HG02973 (cell line): Measurements from ENCODE around the gene ATP8A1.
"Not testable (repeated sequence)": the region's sequence is repeated elsewhere in the genome, so short reads cannot be mapped to it uniquely, and the experiment has no call there.

ENCODE experiments used
- ATAC-seq: cut with Tn5 transposase; IDR thresholded peaks from one replicate; pipeline ENCODE4 v1.9.1; 2021; ENCODE audit warnings: moderate library complexity; ENCODE audit not compliant: unreplicated experiment

The ATP8A1 gene

DNA sequence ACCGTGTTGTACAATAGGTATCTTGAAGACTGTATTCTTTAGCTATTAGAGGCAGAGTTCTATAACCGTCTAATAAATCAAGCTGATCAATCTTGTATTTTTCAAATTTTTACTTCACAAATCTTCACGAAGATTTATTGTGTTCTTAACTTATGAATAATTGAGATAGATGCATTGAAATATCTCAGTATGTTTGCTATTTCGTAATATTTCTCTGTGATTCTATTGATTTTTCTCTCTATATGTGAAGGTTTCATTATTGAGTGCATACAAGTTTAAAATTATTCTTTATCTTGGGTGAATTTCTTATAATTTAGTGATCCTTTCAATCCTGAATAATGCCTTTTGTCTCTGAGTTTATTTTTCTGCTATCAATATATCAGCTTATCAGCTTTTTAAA is 279.4 kb downstream of the ATP8A1 start:
- no peak for ATAC-seq

- not testable (repeated sequence) for ATAC-seq
Measured at GRCh38 chr4:42372303-42372702, 284.6 kb downstream of the ATP8A1 start.

DNA sequence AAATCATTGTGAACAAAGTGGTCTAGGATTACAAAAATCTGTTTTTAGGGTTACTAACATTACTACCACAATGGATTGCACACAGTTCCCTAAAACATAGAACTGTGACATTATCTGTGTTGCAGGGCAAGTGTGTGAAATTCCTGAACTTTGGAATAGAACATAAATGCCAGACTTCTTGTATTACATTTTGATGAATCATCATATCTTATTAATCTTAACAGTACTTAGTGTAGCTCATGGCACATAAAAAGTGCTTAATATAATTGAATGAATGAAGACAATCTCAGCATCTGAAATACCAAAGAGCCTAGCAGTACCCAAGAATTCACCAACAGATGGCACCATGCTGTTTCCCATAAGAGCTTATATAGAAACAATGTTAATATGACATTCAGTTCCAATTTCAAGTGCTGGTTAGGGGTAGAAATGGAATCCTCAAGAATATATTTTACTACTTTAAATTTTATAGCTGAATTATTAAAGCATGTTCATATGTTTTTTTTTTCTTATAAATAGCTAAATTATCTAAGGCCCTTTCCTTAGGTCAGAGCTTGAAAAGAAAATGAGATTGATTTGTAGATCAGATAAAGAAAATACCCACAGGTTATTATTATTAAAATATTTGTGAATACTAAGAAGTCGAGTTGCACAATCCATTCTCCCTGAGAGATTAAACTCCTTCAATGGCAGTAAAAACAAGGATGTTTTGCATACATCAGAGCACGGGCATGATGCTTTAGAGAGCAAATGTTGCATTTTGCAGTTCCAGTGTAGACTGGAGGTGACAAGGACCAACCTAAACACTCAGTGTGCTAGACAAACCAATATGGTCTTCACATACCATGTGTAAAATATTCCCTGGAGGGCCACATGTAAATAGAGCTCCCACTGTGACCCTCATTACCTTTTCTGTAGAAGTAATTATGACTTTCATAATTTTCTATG is 285.3 kb downstream of the ATP8A1 start:
- no peak for ATAC-seq

DNA sequence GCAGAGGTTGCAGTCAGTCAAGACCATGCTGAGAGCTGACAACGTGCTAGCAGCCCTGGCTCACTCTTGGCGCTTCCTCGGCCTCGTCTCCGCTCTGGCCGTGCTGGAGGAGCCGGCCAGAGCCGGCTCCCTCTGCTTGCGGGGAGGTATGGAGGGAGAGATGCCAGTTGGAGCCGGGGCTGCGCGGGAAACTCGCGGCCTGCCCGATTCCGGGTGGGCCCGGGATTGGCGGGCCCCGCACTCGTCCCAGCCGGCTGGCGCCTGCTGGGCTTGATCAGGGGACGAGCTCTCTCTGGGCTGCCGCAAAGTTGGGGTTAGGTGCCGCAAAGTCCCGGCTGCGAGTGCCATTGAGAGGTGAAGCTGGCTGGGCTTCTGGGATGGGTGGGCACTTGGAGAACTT is 287.4 kb downstream of the ATP8A1 start:
- ATAC-seq = no peak

DNA sequence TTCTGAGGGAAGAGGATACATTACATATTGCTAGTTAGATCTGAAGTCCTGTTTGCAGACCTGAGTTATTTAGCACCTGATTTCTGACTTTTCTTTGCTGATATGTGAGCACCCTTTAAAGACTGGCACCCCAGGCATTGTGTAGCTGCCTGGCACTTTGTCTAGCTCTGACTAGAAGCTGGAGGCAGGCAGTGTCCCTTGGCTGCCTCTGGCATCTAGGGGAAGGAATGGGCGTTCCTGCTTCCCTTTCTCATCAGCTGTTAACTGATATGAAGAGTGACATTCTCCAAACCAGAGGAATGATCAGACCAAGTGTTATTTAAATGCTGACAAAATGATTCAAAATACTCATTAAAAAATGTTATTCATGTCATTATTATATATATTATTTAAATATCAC is 289.9 kb downstream of the ATP8A1 start:
- ATAC-seq = no peak

GRCh38 chr4:42364266-42365053 is 292.4 kb downstream of the ATP8A1 start:
- no peak for ATAC-seq

DNA sequence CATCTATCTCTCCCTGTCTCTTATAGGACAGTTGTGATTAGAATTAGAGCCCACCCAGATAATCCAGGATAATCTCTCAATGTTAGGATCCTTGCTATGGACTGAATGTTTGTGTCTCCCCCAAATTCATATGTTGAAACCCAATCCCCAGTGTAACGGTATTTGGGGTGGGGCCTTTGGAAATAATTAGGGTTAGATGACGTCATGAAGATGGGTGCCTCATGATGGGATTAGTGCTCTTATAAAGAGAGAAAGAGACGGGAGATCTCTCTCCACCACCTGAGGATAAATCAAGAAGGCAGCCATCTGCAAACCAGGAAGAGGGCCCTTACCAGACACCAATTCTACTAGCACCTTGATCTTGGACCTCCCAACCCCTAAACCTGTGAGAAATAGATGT is 293.3 kb downstream of the ATP8A1 start:
- no peak for ATAC-seq

DNA sequence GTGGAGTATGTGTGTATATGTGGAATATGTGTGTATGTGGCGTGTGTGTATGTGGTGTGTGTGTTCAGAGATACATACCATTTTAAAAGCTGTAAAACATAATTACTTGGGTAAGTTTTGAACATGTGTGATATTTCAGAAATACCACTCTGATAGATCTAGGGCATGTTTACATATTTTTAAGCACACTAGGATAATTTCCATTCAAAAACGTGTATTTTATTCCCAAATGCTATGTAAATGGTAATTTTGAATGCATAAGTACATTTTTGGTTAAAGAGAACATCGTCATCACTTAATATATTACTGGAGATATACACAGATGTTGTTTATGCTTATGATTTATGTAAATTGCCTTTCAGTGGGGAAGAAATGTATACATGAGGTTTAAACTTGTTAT is 294.3 kb downstream of the ATP8A1 start:
- no peak for ATAC-seq

GRCh38 chr4:42361456-42361855 is 295.4 kb downstream of the ATP8A1 start:
- no peak for ATAC-seq

GRCh38 chr4:42360256-42360669 is 296.6 kb downstream of the ATP8A1 start:
- no peak for ATAC-seq

- no peak for ATAC-seq
Measured at GRCh38 chr4:42359711-42360110, 297.2 kb downstream of the ATP8A1 start.
